Sigmoid colon (tissue), 4 donors: ENCODE results near the gene UNC13C.

ENCODE experiments used
- EP300 ChIP-seq, 4 donors: sonication (generic); formaldehyde crosslinking; IDR thresholded peaks; one replicate each; pipeline ENCODE4 v1.6.1; 2017; ENCODE audit warnings: antibody characterized with exemption in 4 of 4
- POLR2A ChIP-seq, 2 donors: fragments of 450-650 bp; IDR thresholded peaks; one replicate each; pipeline ENCODE4 v1.6.1; 2016; ENCODE audit warnings: antibody characterized with exemption in 2 of 2, mild to moderate bottlenecking in 2 of 2, moderate library complexity in 2 of 2
- POLR2AphosphoS5 ChIP-seq, 4 donors: sonication (generic); formaldehyde crosslinking; IDR thresholded peaks; one replicate each; pipeline ENCODE4 v1.6.1; 2017; ENCODE audit warnings: antibody characterized with exemption in 4 of 4
- TF ChIP-seq, protein P1 (sequence below), 4 experiments: fragments of 450-650 bp in 3 of 4; fragments of 200-600 bp in 1 of 4; IDR thresholded peaks; one replicate each; pipeline ENCODE4 v1.5.1; 2016 to 2019; ENCODE audit warnings: antibody characterized with exemption in 4 of 4, mild to moderate bottlenecking in 3 of 4, moderate library complexity in 2 of 4

- no peak for TF ChIP-seq EP300 (IDR thresholded peaks at IDR 0.05)
- TF ChIP-seq, protein P1, sequence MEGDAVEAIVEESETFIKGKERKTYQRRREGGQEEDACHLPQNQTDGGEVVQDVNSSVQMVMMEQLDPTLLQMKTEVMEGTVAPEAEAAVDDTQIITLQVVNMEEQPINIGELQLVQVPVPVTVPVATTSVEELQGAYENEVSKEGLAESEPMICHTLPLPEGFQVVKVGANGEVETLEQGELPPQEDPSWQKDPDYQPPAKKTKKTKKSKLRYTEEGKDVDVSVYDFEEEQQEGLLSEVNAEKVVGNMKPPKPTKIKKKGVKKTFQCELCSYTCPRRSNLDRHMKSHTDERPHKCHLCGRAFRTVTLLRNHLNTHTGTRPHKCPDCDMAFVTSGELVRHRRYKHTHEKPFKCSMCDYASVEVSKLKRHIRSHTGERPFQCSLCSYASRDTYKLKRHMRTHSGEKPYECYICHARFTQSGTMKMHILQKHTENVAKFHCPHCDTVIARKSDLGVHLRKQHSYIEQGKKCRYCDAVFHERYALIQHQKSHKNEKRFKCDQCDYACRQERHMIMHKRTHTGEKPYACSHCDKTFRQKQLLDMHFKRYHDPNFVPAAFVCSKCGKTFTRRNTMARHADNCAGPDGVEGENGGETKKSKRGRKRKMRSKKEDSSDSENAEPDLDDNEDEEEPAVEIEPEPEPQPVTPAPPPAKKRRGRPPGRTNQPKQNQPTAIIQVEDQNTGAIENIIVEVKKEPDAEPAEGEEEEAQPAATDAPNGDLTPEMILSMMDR (IDR thresholded peaks at IDR 0.05): no peak
- no peak for TF ChIP-seq POLR2A (IDR thresholded peaks at IDR 0.05)
- TF ChIP-seq POLR2AphosphoS5 (IDR thresholded peaks at IDR 0.05): no peak
Observed at GRCh38 chr15:54660356-54660755, 682.1 kb downstream of the UNC13C start.
